HG02852 (cell line): ENCODE results near the gene C15orf62.

Experiments used
- ATAC-seq: cut with Tn5 transposase; IDR thresholded peaks from one replicate; pipeline ENCODE4 v1.9.1; 2021; ENCODE audit warnings: mild to moderate bottlenecking, moderate library complexity; ENCODE audit not compliant: unreplicated experiment

C15orf62 gene

GRCh38 chr15:40769274-40770146 lies at the start of gene C15orf62:
TSS of gene C15orf62 (plus strand) at chr15:40769980. CDS start at chr15:40770496, 516 bp downstream.
- no peak for ATAC-seq

GRCh38 chr15:40721701-40722100 lies 48.1 kb upstream of the C15orf62 start:
- ATAC-seq: no peak

- ATAC-seq: no peak
These were observed 47.4 kb upstream of the C15orf62 start for GRCh38 chr15:40722354-40722753.

GRCh38 chr15:40722934-40723333 lies 46.8 kb upstream of the C15orf62 start:
- no peak for ATAC-seq

GRCh38 chr15:40723919-40724318 lies 45.9 kb upstream of the C15orf62 start:
- ATAC-seq: no peak

- ATAC-seq: no peak
These were observed 38.7 kb upstream of the C15orf62 start for GRCh38 chr15:40731034-40731433.

GRCh38 chr15:40736575-40736974 lies 33.2 kb upstream of the C15orf62 start:
- no peak for ATAC-seq

GRCh38 chr15:40737048-40737447 lies 32.7 kb upstream of the C15orf62 start:
- no peak for ATAC-seq

GRCh38 chr15:40739047-40739446 lies 30.7 kb upstream of the C15orf62 start:
- no peak for ATAC-seq

GRCh38 chr15:40739854-40740253 lies 29.9 kb upstream of the C15orf62 start:
- no peak for ATAC-seq

- ATAC-seq: no peak
These were observed 26.3 kb upstream of the C15orf62 start for GRCh38 chr15:40743485-40743901.

- no peak for ATAC-seq
These were observed 25.6 kb upstream of the C15orf62 start for GRCh38 chr15:40743921-40744814.

- no peak for ATAC-seq
These were observed 25.0 kb upstream of the C15orf62 start for GRCh38 chr15:40744815-40745152.

GRCh38 chr15:40746916-40747418 lies 22.8 kb upstream of the C15orf62 start:
- ATAC-seq: no peak

GRCh38 chr15:40747685-40748631 lies 21.8 kb upstream of the C15orf62 start:
- no peak for ATAC-seq

- no peak for ATAC-seq
These were observed 20.6 kb upstream of the C15orf62 start for GRCh38 chr15:40749151-40749630.

- no peak for ATAC-seq
These were observed 18.9 kb upstream of the C15orf62 start for GRCh38 chr15:40750885-40751284.

- ATAC-seq: no peak
These were observed 18.0 kb upstream of the C15orf62 start for GRCh38 chr15:40751745-40752144.

GRCh38 chr15:40754574-40754882 lies 15.3 kb upstream of the C15orf62 start:
- no peak for ATAC-seq
